Stomach smooth muscle (tissue), 2 donors: ENCODE data around the gene ERC2.

Experiments used
- H3K27ac ChIP-seq: one replicate; pipeline ENCODE4 v1.7.0; 2013; ENCODE audit warnings: mild to moderate bottlenecking, low read length, inconsistent platforms
- H3K27me3 ChIP-seq, 2 donors: one replicate each; pipeline ENCODE4 v1.7.0; 2013; ENCODE audit warnings: low read length in 2 of 2; ENCODE audit not compliant: insufficient read depth in 2 of 2, control insufficient read depth in 1 of 2
- H3K36me3 ChIP-seq, 2 donors: one replicate each; pipeline ENCODE4 v1.7.0; 2013; ENCODE audit warnings: low read length in 2 of 2; ENCODE audit not compliant: control insufficient read depth in 2 of 2, insufficient read depth in 2 of 2
- H3K4me1 ChIP-seq: one replicate; pipeline ENCODE4 v1.7.0; 2013; ENCODE audit warnings: low read length; ENCODE audit not compliant: control insufficient read depth, insufficient read depth
- H3K4me3 ChIP-seq, 2 donors: one replicate each; pipeline ENCODE4 v1.7.0; 2013; ENCODE audit warnings: low read length in 2 of 2
- H3K9ac ChIP-seq, 2 donors: one replicate each; pipeline ENCODE4 v1.7.0; 2013; ENCODE audit warnings: low read length in 2 of 2, mild to moderate bottlenecking in 1 of 2
- H3K9me3 ChIP-seq, 2 donors: one replicate each; pipeline ENCODE4 v1.7.0; 2013; ENCODE audit warnings: low read length in 2 of 2; ENCODE audit not compliant: control insufficient read depth in 2 of 2
- donor health status: healthy.
- donor health status: Pancreatic carcinoma.

Gene ERC2

GRCh38 chr3:56428667-56429066 lies 39.6 kb downstream of the ERC2 start:
- H3K9ac ChIP-seq: no peak overlapping the region

GRCh38 chr3:56424885-56425284 lies 43.4 kb downstream of the ERC2 start:
- no peaks in the 10 kb centered on the region for H3K27me3 ChIP-seq
- H3K4me3 ChIP-seq: no peak overlapping the region
- H3K27ac ChIP-seq: no peak overlapping the region
- H3K9me3 ChIP-seq: peaks cover 0 to 3% of the 10 kb centered on the region in 2 donors
- H3K4me1 ChIP-seq: no peaks in the 10 kb centered on the region
- H3K36me3 ChIP-seq: no peaks in the 10 kb centered on the region
- H3K9ac ChIP-seq: no peak overlapping the region

More at GRCh38 chr3:56428667-56429066, 39.6 kb downstream of the ERC2 start:
- Histone ChIP-seq H3K36me3 (no peaks in the 10 kb centered on the region), H3K4me3 (no peak overlapping the region), H3K27me3 (no peaks in the 10 kb centered on the region), H3K4me1 (no peaks in the 10 kb centered on the region), H3K9me3 (peaks cover 0 to 3% of the 10 kb centered on the region in 2 donors), H3K27ac (no peak overlapping the region)

- Histone ChIP-seq H3K4me3 (no peak overlapping the region), H3K27ac (no peak overlapping the region), H3K27me3 (no peaks in the 10 kb centered on the region), H3K4me1 (no peaks in the 10 kb centered on the region), H3K9ac (no peak overlapping the region), H3K36me3 (no peaks in the 10 kb centered on the region), H3K9me3 (peaks cover 0 to 3% of the 10 kb centered on the region in 2 donors)
Observed at GRCh38 chr3:56424336-56424735, 43.9 kb downstream of the ERC2 start.

- Histone ChIP-seq H3K9me3 (peaks cover 0 to 3% of the 10 kb centered on the region in 2 donors), H3K4me3 (no peak overlapping the region), H3K27me3 (no peaks in the 10 kb centered on the region), H3K9ac (no peak overlapping the region), H3K4me1 (no peaks in the 10 kb centered on the region), H3K36me3 (no peaks in the 10 kb centered on the region), H3K27ac (no peak overlapping the region)
Observed at GRCh38 chr3:56423661-56424099, 44.6 kb downstream of the ERC2 start.

GRCh38 chr3:56422316-56422715 lies 46.0 kb downstream of the ERC2 start:
- Histone ChIP-seq H3K36me3 (no peaks in the 10 kb centered on the region), H3K27me3 (no peaks in the 10 kb centered on the region), H3K27ac (no peak overlapping the region), H3K4me3 (no peak overlapping the region), H3K4me1 (no peaks in the 10 kb centered on the region), H3K9me3 (peaks cover 0 to 3% of the 10 kb centered on the region in 2 donors), H3K9ac (no peak overlapping the region)

GRCh38 chr3:56421205-56421604 lies 47.1 kb downstream of the ERC2 start:
- no peaks in the 10 kb centered on the region for H3K27me3 ChIP-seq

GRCh38 chr3:56415652-56416051 lies 52.6 kb downstream of the ERC2 start:
- Histone ChIP-seq H3K4me3 (no peak overlapping the region), H3K36me3 (no peaks in the 10 kb centered on the region), H3K9me3 (no peaks in the 10 kb centered on the region), H3K27me3 (peaks cover 0 to 2% of the 10 kb centered on the region in 2 donors), H3K9ac (no peak overlapping the region), H3K27ac (no peak overlapping the region), H3K4me1 (no peaks in the 10 kb centered on the region)

More at GRCh38 chr3:56421205-56421604, 47.1 kb downstream of the ERC2 start:
- Histone ChIP-seq H3K9me3 (peaks cover 0 to 3% of the 10 kb centered on the region in 2 donors), H3K4me1 (no peaks in the 10 kb centered on the region), H3K27ac (no peak overlapping the region), H3K36me3 (no peaks in the 10 kb centered on the region), H3K9ac (no peak overlapping the region), H3K4me3 (no peak overlapping the region)

- H3K9me3 ChIP-seq: no peaks in the 10 kb centered on the region
- no peaks in the 10 kb centered on the region for H3K4me1 ChIP-seq
- H3K27me3 ChIP-seq: peaks cover 0 to 2% of the 10 kb centered on the region in 2 donors
- H3K9ac ChIP-seq: no peak overlapping the region
- H3K27ac ChIP-seq: no peak overlapping the region
- no peak overlapping the region for H3K4me3 ChIP-seq
- no peaks in the 10 kb centered on the region for H3K36me3 ChIP-seq
Observed at GRCh38 chr3:56413911-56414310, 54.4 kb downstream of the ERC2 start.

- Histone ChIP-seq H3K36me3 (no peaks in the 10 kb centered on the region), H3K27ac (no peak overlapping the region), H3K9me3 (no peaks in the 10 kb centered on the region), H3K4me1 (no peaks in the 10 kb centered on the region), H3K9ac (no peak overlapping the region), H3K4me3 (no peak overlapping the region), H3K27me3 (peaks cover 0 to 2% of the 10 kb centered on the region in 2 donors)
Observed at GRCh38 chr3:56411166-56411565, 57.1 kb downstream of the ERC2 start.

- no peaks in the 10 kb centered on the region for H3K9me3 ChIP-seq
- H3K36me3 ChIP-seq: no peaks in the 10 kb centered on the region
- H3K9ac ChIP-seq: no peak overlapping the region
- H3K27me3 ChIP-seq: peaks cover 0 to 2% of the 10 kb centered on the region in 2 donors
- no peak overlapping the region for H3K4me3 ChIP-seq
- H3K27ac ChIP-seq: no peak overlapping the region
- H3K4me1 ChIP-seq: no peaks in the 10 kb centered on the region
Observed at GRCh38 chr3:56410576-56410975, 57.7 kb downstream of the ERC2 start.

GRCh38 chr3:56409790-56410189 lies 58.5 kb downstream of the ERC2 start:
- no peaks in the 10 kb centered on the region for H3K4me1 ChIP-seq
- no peaks in the 10 kb centered on the region for H3K36me3 ChIP-seq

More at GRCh38 chr3:56409790-56410189, 58.5 kb downstream of the ERC2 start:
- Histone ChIP-seq H3K27me3 (peaks cover 0 to 2% of the 10 kb centered on the region in 2 donors), H3K9me3 (no peaks in the 10 kb centered on the region), H3K4me3 (no peak overlapping the region), H3K9ac (no peak overlapping the region), H3K27ac (no peak overlapping the region)
